HG02642 (cell line): ENCODE data around the gene TMEM131.
A peak's percentile ranks its signal among the peaks of the same experiment; 100 is the strongest.

Experiments used
- ATAC-seq: cut with Tn5 transposase; IDR thresholded peaks from one replicate; pipeline ENCODE4 v1.9.1; 2021; ENCODE audit warnings: mild to moderate bottlenecking; ENCODE audit not compliant: unreplicated experiment, poor library complexity

Gene TMEM131

GRCh38 chr2:97994476-97994875, 1.3 kb downstream of the TMEM131 start:
- ATAC-seq, result no peak

DNA sequence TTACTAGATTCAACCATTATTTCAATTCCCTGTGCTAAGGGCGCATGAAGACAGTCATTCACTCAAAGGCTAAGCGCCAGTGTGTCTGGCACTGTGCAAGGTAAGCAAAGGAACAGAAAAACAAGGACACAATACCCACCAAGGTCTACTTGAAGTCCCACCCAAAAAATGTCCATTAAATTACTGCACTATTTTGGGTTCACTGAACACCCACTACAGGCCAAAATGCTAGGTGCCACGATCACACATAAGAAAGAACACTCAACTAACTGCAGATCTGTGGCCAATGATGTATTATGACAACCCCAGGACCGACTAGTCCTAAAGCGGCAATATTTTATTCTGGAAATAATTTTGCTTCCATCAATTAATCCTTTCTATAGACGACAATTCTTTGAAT, 1.8 kb downstream of the TMEM131 start:
- no peak for ATAC-seq

DNA sequence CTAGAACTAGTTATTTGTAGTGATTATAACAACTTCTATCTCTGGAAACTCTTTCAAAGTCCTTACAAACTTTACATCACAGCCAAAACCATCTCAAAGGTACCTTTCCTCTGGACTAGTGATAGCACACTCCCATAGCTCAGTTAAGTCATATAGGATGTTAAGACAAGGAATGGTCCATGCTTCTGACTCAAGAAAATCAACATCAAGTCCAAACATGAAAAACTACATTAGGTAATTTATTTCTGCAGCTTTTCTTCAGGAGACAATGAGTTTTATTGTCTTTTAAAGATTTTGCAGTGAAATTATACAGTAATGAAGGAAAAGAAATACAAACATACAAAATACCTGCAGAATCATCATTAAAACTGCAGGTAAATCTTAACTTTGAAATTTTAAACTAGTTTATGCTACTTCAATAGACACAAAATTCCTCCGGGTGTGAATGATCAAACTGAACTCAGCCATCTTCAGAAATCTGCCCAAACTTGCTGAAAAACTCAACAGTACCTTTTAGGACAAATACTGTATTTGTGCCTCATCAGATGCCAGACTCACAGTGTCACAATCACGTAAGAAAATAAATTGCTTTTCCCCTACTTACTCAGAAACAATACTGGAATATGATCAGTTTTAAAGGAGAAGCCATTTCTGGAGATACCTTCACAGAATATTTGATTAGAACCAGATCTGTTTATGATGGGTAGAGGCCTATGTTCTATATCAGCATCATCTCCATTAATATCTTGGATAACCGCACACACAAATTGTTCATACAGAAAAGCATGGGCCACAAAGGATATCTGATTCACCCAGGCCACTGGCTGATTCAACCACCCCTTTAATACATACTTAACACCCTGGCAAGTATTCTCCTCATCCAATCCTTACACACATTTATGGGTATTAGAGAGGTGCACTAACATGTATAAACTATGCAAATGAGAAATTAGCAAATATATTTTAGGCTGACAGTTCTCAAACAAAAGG, 2.6 kb downstream of the TMEM131 start:
- ATAC-seq, result no peak

DNA sequence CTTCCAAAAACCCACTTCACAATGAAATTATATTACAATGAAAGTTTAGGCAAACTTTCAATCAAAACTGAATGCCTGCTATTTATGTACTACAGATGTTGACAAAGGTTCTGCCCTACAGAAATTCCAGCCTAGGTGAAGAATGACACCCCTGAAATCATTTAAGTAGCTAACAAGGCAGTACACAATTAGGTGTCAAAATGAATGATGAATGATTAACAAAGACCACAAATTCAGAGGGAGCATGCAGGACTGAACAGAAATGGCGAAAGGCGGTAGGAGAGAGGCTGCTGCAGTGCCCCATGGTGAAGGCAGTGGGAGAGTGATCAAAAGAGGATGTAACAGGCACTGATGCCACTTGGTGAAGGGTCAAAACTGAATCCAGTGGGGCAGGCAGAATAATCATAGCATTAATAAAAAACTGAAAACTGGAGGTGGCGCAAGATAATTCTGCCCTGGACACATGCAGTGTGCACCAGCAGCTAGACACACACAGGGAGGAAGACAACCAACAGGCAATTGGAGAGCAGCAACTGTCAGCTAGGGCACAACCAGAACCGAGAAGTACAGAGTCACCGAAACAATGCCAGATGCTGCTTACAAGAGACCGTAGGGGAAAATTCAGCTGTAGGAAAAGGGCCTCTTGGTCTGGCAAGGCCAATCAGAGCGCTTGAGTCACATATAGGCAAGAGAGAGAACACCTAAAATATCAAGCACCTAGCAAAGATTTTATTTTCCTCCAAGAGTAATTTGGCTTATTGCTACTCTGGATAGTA, 4.5 kb downstream of the TMEM131 start:
- ATAC-seq, result no peak

- ATAC-seq, result no peak
Observed at GRCh38 chr2:97988722-97989121, 7.0 kb downstream of the TMEM131 start.

DNA sequence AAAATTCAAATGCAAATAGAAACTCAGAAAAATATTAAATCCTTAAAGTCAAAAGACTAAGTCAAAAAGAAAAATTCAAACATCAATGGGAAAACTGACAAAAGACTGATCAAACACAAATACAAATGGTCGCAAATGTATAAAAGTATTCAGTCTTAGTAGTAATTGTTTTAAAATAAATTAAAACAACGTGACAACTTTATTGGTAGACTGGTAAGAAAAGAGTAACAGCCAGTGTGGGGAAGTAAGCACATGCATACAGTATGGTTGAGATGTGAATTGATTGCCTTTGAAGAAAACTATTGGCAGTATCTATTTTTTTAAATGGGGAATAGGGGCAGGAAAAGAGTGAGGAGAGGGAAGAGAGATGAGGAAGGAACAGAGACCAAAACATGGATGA, 9.8 kb downstream of the TMEM131 start:
- ATAC-seq, result no peak

- ATAC-seq, result no peak
Observed at GRCh38 chr2:97983698-97984097, 12.1 kb downstream of the TMEM131 start.

DNA sequence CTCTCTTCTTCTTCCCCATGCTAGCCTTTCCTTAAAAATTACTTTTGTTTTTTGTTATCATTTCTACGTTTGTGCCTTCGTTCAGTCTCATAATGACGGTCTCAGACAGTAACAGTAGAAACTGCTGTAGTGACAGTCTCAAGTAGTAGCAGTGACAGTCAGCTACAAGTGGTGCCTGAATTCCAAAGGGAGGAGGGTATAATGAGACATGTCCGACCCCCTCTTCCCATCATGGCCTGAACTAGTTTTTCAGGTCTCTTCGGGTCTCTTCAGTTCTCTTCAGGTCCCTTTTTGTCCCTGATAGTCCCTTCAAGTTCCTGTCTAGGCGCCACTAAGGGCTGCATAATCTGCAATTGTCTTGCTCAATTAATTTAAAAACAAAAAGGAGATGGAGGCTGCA, 12.6 kb downstream of the TMEM131 start:
- no peak for ATAC-seq

DNA sequence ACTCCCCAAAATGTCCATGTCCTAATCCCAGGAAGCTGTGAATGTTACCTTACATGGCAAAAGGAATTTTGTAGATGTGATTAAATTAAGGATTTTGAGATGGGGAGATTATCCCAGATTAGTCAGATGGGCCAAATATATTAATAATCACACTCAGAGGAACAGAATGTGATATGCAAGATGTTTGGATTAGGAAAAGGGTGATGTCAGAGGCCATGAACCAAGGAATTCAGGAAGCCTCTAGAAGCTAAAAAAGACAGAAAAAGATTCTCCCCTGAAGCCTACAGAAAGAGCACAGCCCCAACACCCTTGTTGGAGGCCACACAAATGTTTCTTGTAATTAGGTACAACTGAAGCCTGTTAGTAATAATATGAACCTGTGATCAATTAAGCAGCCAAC, 13.1 kb downstream of the TMEM131 start:
- no peak for ATAC-seq

DNA sequence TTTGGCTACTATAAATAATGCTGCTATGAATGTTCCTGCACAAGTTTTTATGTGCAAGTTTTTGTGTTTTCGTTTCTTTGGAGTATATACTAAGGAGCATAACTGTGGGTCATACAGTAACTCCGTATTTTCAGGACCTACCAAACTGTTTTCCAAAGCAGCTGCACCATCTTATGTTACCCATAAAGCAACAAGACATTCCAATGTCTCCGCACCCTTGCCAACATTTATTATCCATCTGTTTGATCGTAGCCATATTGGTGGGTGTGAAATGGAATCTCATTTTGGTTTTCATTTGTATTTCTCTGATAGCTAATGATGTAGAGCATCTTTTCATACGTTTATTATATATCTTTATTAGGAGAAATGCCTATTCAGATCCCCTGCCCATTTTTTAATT, 13.8 kb downstream of the TMEM131 start:
- ATAC-seq, result no peak

DNA sequence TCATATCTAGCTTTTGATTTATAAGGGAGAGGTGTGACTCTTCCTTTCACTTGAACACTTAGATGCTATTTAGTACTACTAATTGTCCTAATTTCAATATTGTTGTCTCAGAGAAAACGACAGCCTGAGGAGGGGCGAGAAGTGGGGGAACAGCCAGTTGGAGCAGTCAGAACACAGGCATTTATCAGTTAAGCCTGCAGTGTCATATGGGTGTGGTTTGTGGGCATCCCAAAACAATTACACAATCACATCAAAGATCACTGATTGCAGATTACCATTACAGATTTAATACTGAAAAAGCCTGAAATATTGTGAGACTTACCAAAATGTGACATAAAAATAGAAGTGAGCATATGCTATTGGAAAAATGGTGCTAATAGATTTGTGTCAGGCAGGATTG, 15.8 kb downstream of the TMEM131 start:
- ATAC-seq, result no peak

- no peak for ATAC-seq
Observed at GRCh38 chr2:97974471-97974870, 21.3 kb downstream of the TMEM131 start.

GRCh38 chr2:97970293-97971060, 25.3 kb downstream of the TMEM131 start:
- ATAC-seq, result no peak

DNA sequence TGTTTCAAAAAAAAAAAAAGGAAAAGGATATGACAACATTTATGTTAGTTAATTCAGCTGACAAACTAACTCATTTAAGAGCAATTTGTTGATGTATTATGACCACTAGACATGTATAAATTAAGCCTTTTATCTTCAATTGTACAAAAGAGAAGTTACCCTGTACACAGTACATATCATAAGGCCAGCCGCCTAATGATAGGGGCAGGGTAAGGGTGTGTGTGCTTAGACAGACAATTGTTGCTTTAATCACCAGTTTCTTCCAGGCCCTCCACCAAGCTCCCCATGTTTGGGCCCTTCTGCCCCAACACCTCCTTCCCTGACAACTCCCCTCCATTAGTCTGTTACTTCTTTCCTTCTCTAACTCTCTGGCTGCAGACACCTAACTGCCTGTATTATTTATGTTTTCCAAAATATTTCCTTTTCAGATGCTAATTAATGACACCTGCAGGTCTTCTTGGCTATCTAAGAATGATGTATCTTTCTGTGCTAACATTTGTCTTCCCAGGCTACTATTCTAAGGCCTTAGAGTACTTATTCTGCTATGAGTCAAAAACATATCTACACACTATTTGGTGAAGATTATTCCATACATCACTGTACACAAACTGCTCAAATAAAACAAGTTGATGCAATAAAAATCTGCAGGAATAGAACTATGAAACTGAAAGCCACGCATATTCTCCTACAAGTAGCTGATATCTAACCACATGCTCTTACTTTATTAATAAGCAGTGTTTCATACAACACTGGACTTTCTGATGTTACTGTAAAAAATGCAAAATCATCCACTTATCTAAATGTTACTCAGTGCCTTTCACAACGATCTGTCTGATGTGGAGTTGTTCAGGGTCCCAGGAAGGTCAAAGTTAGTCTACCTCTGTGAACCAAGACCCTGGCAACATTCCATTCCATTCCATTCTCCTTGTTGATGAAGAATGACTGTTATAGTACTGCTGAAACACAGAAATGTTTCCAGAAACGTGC, 26.4 kb downstream of the TMEM131 start:
- ATAC-seq, result no peak

DNA sequence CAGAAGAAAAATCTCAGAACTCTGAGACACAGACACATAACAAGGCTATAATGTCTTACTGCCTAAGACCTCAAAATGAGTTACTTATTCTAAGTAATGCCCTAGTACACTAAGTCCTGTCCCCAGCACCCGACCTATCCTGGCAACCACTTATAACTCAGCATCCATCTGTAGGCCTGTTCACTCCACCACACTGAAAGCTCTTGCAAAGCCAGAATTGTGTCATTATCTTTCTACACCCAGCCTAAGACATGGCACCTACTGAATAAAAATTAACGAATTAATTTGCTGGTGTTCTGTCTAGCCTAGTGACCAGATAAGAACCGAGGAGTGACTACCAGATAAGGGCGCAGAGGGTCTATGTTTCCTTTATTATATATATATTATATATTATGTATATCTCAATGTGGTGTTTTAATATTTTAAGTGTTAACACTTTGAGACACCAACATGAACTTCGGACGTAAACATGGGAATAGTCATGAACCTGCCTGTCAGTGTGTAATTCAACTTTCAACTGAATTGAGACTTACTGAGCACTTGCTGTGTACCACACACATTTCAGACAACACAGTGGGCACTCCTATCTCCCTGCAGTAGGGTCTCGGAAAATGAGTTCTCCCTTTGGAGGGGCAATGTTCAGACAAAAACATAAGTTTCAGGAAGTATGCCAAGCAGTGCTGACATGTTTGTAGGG, 27.7 kb downstream of the TMEM131 start:
- ATAC-seq, result no peak

DNA sequence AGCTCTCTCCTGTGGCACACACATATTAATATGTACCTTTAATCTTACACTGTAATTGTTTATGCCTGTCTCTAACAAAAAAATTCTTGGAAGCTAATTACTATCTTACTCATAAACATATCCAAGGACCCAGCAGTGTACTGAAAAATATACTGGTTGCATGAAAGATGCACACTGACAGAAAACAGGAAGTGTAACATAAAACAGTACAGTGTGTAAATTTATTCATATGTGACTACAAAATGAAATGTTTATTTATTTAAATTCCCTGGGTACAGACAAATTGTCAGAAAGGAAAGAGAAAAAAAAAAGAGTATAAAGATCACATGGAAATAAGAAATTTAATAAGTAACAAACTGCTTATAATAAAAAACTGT, 28.5 kb downstream of the TMEM131 start:
- peak; percentile 8 for ATAC-seq

DNA sequence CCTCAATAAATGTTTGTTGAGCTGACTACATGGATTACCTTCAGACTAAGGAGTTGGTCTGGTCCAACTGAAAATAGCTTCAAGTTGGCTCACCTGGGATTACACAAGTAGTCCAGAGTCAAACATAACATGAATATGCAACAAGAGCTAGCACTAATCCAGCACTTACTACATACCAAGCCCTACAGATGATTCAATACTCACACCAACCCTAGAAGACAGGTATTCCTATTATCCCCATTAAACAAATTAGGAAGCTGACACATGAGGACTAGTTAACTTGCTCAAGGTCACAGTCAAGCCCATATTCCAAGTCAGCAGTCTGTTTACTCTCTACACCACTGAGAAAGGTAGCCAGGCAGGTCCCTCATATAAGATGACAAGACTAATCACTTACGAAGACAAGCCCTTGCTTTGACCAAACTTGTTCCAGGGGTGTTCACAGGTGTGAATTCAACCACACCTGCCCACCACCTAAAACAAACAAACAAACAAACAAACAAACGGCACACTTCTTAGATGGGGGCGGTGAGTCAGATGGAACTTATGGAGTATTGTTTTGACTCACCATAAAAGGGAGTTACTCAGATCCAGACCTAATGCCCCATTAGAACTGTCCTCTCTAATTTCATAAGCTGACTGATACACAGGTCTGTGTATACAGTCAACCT, 29.1 kb downstream of the TMEM131 start:
- ATAC-seq, result peak; percentile 57

DNA sequence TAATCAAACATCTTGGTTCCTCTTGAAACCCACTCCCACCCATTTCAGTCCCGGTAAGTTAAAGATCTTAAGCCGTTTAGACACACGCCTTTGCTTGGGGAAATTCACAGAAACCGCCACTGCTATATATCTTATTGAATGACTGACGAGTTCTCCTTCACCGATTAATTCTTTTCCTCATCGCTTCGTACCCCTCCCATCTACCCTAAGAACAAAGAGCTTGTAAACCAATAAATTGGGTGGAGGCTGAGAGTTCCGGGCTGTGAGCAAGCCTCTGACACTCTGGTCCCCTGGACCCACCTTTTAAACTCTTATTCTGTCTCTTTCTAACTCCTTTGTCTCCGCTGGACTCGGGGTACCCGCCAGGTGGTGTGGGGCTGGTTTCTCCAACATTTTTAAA, 30.6 kb downstream of the TMEM131 start:
- ATAC-seq, result no peak
